ENCODE results near the gene MACROD2.

MACROD2 gene

DNA sequence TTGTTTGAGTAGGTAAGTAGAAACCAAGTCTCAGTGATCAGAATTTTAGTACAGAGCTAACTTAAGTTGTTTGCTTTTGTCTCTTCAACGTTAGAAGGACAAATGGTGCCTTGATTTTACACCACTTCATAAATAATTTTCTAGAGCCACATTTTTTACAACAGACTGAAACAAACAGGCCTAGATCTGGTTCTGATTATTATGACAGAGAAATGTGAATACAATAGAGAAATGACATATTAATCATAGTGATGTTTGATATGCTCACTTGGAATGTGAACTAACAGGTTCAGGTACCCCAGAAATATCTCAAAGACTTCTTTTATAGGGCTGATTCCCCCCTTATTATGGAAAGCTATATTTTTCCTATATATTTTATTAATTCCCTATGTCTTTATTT lies 1817.4 kb downstream of the MACROD2 start:
- DNase-seq = no peak

DNA sequence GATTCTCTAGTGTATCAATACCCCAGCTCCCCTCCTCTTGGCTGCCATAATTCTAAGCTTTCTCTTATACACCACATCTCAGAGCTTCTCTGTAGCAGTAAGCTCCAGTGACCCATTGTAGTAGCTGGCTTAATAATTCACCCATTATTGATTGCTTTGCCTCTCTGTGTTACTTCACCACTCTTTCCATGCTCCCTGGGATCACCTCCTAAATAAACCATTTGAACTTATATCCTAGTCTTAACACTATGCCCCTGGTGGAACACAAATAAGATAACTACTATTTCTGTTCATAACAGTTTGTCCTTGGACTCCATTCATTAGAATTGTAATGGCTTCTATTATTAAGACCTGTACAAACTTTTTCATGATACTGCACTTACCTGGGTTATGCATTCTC lies 1819.0 kb downstream of the MACROD2 start:
- DNase-seq = no peak

- no peak for DNase-seq
Observed at GRCh38 chr20:15814911-15815310, 1819.6 kb downstream of the MACROD2 start.

DNA sequence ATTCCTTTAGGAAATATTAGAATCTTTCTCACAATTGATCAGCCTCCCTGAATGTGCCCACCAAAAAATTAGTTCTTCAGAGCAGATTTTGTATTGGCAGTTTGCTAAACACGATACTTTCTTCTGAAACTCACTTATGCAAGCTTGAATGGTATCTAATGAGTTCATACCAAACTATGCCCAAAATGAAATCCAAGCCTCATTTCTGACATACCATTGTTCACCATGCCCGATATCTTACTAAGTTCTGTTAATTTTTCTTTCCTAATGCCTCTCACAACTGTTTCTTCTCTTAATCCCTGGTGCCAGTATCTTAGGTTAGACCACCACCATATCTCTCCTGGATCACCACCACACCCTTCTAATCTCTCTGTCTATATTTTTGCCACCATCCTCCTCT lies 1822.0 kb downstream of the MACROD2 start:
- DNase-seq = no peak

- DNase-seq = no peak
Observed at GRCh38 chr20:15818651-15819071, 1823.3 kb downstream of the MACROD2 start.

- no peak for DNase-seq
Observed at GRCh38 chr20:15823718-15824117, 1828.4 kb downstream of the MACROD2 start.

- DNase-seq = no peak
Observed at GRCh38 chr20:15827628-15828027, 1832.3 kb downstream of the MACROD2 start.

GRCh38 chr20:15831201-15831600 lies 1835.9 kb downstream of the MACROD2 start:
- no peak for DNase-seq

GRCh38 chr20:15832512-15832911 lies 1837.2 kb downstream of the MACROD2 start:
- no peak for DNase-seq

DNA sequence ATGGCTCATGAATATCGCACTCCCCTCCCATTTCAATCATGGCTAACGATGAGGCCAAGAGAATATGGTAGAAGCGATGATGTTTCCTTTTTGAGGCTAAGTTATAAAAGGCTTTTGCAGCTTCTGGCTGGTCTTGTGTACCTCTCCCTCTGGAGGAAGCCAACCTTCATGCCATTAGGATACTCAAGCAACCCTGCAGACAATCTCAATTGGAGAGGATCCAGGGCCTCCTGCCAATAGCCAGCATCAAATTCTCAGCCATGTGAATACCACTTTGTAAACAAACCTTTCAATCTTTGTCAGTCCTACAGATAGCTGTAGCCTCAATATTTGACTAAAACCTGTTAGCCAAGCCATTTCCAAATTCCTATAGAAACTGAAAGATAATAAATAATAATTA lies 1839.5 kb downstream of the MACROD2 start:
- no peak for DNase-seq

- no peak for DNase-seq
Observed at GRCh38 chr20:15835811-15836210, 1840.5 kb downstream of the MACROD2 start.

DNA sequence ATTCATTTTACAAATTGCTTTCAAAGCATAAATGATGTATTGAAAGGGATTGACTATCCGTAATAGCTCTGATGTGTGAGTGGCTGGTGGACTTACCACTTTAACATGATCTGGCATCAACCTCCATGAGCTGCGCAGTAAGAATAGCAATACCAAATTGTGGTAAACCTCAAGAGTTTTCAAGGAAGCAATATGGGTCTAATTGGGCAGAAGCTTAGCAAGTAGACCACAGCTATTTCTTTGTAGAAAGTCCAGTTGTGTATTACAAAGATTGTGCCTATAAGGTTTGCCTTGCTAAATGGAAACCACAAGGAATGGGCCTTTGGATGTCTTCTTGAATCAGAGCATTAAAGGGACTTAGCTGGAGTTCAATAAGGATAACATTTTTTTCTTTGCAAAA lies 1841.3 kb downstream of the MACROD2 start:
- no peak for DNase-seq

DNA sequence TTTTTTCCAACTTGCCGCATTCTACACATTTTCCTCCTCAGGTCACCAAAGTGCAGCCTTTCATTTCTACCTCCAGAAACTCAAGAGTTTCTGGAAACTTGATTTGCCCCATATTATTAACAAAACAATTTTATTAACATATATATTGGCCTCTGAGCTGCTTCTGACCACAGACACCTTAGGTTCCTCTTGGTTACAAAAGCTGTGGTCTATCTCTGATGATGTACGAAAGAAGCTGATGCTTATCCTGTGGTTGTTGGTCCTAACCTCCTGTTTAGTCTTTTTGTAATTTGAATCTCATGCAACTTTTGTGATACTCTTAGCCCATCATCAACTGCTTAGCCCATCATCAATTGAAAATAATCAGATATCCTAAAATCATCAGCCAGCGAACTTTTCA lies 1842.2 kb downstream of the MACROD2 start:
- no peak for DNase-seq

GRCh38 chr20:15838466-15838865 lies 1843.2 kb downstream of the MACROD2 start:
- no peak for DNase-seq

DNA sequence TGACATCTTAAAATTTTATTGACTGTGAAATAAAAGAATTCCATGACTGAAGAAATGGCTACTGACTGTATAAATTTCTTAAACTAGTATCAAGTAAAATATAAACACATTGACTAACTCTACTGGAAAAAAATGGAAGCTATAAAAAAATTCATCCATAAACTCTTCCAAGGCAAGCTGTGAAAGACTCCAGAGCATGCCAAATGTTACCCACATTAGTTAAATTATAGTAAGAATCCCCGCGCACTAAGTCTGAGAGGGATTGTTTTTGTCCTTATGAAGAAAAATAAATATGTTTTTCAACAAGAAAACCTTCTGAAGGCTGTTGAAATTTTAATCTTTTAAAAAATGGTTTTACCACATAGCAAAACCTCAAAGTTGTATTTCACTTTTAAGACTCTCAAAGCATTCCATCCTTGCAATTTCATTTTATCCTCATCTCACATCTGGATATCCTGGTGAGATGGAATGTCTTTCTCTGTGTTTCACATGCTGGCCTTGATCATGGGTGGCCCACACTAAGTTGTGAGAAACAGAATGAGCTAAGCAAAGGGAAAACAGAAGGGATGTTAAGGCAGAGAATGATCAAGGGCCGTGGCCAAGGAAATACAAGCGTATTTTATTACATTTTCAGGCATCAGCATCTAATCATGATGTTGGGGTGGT lies 1845.5 kb downstream of the MACROD2 start:
- DNase-seq = no peak

DNA sequence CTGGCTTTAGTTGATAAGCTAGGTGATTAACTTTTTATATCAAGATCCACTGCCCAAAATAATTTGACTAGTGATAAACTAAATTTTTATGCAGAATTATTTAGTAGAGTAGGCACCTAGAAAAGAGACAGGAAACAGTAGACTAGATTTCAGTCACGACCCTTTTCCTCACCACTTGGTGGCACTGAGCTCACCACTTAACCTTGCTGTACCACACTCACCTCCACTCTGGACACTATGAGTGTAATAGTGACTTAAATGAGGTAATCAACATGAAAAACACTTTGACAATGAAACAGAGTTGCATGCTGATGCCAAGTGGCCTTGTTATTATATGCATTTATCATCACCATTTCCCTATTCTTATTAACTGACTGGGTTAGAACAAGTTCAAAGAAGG lies 1847.6 kb downstream of the MACROD2 start:
- DNase-seq = no peak

GRCh38 chr20:15843777-15844176 lies 1848.5 kb downstream of the MACROD2 start:
- DNase-seq = no peak

DNA sequence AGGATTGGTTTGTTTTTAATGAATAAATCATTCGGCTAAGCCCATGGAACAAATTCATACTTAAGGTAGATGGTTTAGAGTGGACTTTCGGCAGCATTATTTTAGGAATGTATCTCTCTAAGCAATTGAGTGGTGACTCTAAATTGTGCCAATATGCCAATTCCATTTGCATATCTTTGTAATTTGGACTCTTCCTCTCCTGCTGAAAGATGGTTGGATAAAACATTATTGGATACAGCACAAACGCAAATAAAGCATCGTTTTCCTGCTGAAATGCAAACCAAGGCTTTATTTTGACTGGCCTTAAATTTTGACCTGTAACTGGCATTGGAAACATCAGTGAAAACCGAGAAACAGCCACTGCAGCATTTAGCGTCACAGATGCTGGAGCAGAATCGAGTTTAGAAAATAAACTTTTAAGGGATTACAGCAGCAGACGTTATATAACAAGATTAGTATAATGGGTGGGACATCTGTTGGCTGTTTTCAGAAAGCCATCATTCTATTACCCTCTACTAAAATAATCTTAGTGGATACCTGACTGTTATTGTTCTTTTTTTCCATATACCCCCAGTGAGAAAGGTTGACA lies 1852.0 kb downstream of the MACROD2 start:
- no peak for DNase-seq

DNA sequence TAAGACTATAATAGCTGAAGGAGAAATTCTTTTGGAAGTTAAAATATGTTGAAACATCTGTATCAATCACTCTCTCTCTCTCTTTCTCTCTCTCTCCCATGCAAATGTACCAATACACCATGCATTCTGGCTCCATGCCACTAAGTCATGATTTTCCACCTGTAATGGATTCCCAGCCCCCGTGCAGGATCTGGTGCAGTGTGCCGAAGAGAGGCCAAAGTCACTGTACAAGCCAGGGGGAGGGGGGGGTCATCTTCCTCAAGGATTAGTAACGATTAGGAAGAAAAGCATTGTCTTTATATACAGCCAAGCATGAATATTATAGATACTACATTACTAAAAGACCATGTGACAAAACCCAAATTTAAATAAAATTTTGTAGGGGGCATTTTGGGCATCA lies 1852.8 kb downstream of the MACROD2 start:
- no peak for DNase-seq

DNA sequence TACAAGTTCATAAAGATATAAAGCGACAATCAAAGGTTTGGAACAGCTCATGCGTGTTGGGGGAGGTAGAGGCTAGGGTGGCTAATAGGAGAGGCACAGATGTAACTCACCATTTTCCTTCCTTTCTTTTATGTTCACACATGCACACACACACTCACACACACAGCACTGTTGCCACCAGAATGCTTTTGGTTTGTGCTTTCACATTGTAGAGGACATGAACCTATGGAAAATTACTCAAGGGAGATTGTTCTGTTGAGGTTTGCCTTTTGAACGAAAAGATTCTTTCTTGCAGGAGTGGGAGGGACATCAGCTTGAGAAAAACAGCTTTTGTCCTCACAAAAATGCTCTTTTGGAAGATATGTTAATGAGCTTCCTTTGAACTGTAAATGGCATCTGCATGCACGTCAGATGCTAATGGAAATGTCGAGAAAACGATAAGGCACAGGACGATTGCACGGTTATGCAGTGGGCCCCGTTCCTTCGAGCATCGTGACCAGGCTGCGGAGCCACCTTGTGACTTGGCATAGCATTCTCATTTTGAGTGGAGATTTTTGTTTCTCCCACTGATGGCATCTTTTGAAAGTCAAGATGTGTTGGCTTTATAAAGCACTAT lies 1853.8 kb downstream of the MACROD2 start:
- no peak for DNase-seq

DNA sequence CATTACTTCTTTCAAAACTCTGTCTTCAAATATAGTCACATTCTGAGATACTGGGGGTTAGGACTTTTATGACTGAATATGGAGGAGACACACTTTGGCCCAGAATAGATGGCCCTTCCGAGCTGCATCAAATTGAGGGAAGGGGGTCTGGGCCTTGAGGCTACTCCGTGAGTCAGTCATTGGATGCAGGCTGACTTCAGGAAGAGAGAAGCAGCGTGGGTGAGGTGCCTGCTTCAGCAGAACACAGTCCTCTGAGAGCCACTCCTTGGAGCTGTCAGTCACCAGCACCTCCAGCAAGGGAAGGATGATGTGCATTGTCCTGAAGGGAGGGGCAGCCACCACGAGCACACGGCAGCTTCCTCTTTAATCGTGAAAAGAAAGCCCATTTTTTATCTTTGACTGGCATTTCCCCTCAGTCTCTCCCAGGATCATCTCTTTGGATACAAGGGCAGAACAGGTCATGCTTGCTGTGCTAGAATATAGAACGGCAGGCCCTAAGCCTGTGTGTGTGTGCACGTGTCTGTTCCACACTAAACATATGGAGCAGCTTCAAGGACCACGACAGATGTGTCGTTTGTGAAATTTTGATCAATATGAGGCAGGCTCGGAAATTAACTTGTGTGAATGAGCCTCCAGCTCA lies 1856.4 kb downstream of the MACROD2 start:
- no peak for DNase-seq

GRCh38 chr20:15854911-15855310 lies 1859.6 kb downstream of the MACROD2 start:
- DNase-seq = no peak

- DNase-seq = no peak
Observed at GRCh38 chr20:15857173-15857784, 1862.0 kb downstream of the MACROD2 start.

DNA sequence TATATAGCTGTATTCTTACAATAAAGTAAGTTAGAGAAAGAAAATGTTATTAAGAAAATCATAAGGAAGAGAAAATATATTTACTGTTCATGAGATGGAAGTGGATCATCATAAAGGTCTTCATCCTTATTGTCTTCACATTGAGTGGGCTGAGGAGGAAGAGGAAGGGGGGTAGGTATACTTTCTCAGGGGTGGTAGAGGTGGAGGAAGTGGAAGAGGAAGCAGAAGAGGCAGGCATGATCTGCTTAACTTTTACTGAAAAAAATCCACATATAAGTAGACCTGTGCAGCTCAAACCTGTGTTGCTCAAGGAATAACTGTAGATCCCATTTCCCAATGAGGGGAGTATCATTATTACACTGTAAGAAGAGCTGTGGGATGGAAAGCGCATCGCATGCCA lies 1863.7 kb downstream of the MACROD2 start:
- DNase-seq = no peak

Data from midbrain (tissue), 1 donor.